Upper lobe of right lung (tissue), 1 donor: ENCODE data around the gene HOGA1. TPM values are rescaled to one million over a fixed set of nuclear protein-coding genes. Genes with fewer than 3 reads are reported as not detected.

Experiments used
- ATAC-seq: fragments of 200-7000 bp; cut with Tn5 transposase; one replicate; pipeline ENCODE4 v1.9.1; 2020; ENCODE audit warnings: mild to moderate bottlenecking, moderate library complexity
- DNase-seq: peaks from one replicate; pipeline ENCODE4 v3.0.0-alpha.2; 2020
- H3K27ac ChIP-seq: fragments of 200-600 bp; one replicate; pipeline ENCODE4 v1.8.0; 2022
- H3K27me3 ChIP-seq: fragments of 200-600 bp; one replicate; pipeline ENCODE4 v1.8.0; 2022; ENCODE audit warnings: mild to moderate bottlenecking
- H3K36me3 ChIP-seq: fragments of 200-600 bp; one replicate; pipeline ENCODE4 v1.8.0; 2022
- H3K4me1 ChIP-seq: fragments of 200-600 bp; one replicate; pipeline ENCODE4 v1.8.0; 2022
- H3K4me3 ChIP-seq: fragments of 200-600 bp; one replicate; pipeline ENCODE4 v1.8.0; 2022; ENCODE audit warnings: mild to moderate bottlenecking
- H3K9me3 ChIP-seq: fragments of 200-600 bp; one replicate; pipeline ENCODE4 v1.8.0; 2022
- CTCF ChIP-seq: fragments of 200-600 bp; IDR thresholded peaks from one replicate; pipeline ENCODE4 v1.8.0; 2022; ENCODE audit warnings: antibody characterized with exemption
- intact Hi-C: fragments of 100-400 bp; cut with DNase I; formaldehyde crosslinking; loops from one replicate; pipeline ENCODE4 v1.11.0; 2022
- total RNA-seq: library from RNA; stranded (reverse); fragmentation: NEBNext Ultra II Directional; extraction: Animal tissue kit (Norgen Biotek cat#: 25700); gene quantifications from one replicate; pipeline ENCODE4 v1.2.1, GENCODE V29; 2021
- donor health status: DM: no; HTN: yes; CAD: no; lungs with severe emphysema.

HOGA1 gene
- total RNA-seq, 1 donor from 2014 or later: 2.3 TPM

GRCh38 chr10:97651773-97652172 is 67.6 kb downstream of the HOGA1 start:
- no peak for TF ChIP-seq CTCF
- no peak overlapping the region for H3K4me3 ChIP-seq
- H3K4me1 ChIP-seq: peaks cover 27% of the 10 kb centered on the region
- intact Hi-C loops: no loop called here
- DNase-seq (no peak), ATAC-seq (no peak)
- H3K36me3 ChIP-seq: peaks cover 48% of the 10 kb centered on the region
- no peak overlapping the region for H3K27ac ChIP-seq
- no peaks in the 10 kb centered on the region for H3K27me3 ChIP-seq
- no peaks in the 10 kb centered on the region for H3K9me3 ChIP-seq

DNA sequence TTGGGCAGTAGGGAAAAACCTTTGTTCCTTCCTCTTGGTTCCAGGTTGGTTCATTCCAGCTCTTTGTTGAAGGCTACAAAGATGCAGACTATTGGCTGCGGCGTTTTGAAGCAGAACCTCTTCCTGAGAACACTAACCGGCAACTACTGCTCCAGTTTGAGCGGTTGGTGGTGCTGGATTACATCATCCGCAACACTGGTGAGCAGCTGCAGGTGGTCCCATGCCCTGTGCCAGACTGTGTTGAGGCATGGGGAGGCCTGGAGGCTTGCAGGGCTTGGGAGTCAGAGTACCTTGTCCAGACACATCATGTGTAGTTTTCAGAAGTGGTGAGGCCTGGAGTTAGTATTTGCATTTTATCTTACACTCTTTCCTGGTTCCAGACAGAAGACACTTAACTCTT is 72.6 kb downstream of the HOGA1 start:
- Histone ChIP-seq H3K27ac (no peak overlapping the region), H3K36me3 (peaks cover 67% of the 10 kb centered on the region), H3K9me3 (no peaks in the 10 kb centered on the region), H3K4me3 (no peak overlapping the region), H3K4me1 (no peaks in the 10 kb centered on the region), H3K27me3 (no peaks in the 10 kb centered on the region)
- DNase-seq: no peak
- intact Hi-C loops: no loop called here
- no peak for ATAC-seq
- no peak for TF ChIP-seq CTCF

- no peaks in the 10 kb centered on the region for H3K4me1 ChIP-seq
- peaks cover 73% of the 10 kb centered on the region for H3K36me3 ChIP-seq
- ATAC-seq: no peak
- intact Hi-C loops: no loop called here
- no peaks in the 10 kb centered on the region for H3K9me3 ChIP-seq
- H3K27ac ChIP-seq: no peak overlapping the region
- no peak overlapping the region for H3K4me3 ChIP-seq
- TF ChIP-seq CTCF: no peak
- no peaks in the 10 kb centered on the region for H3K27me3 ChIP-seq
- DNase-seq: no peak
Measured at GRCh38 chr10:97659589-97659988, 75.4 kb downstream of the HOGA1 start.

Other genes starting within 250 kb of the HOGA1 start
- 20.4 TPM for gene FRAT2, start 249.7 kb upstream of the HOGA1 start, total RNA-seq
- 23.7 TPM for gene RRP12, start 183.0 kb upstream of the HOGA1 start, total RNA-seq
- gene PGAM1, start 158.2 kb upstream of the HOGA1 start, total RNA-seq: 139 TPM
- 27.0 TPM for gene EXOSC1, start 138.4 kb upstream of the HOGA1 start, total RNA-seq
- gene ZDHHC16, start 138.2 kb upstream of the HOGA1 start, total RNA-seq: 63.2 TPM
- gene MMS19, start 86.0 kb upstream of the HOGA1 start, total RNA-seq: 70.7 TPM
- gene UBTD1, start 85.5 kb upstream of the HOGA1 start, total RNA-seq: 37.5 TPM
- 0.98 TPM for gene ANKRD2, start 11.6 kb upstream of the HOGA1 start, total RNA-seq
- not detected for gene C10orf62, start 5.3 kb downstream of the HOGA1 start, total RNA-seq
- gene MORN4, start 49.1 kb downstream of the HOGA1 start, total RNA-seq: 3.8 TPM
- 28.3 TPM for gene PI4K2A, start 56.3 kb downstream of the HOGA1 start, total RNA-seq
- gene AVPI1, start 102.9 kb downstream of the HOGA1 start, total RNA-seq: 20.5 TPM
- gene MARVELD1, start 129.3 kb downstream of the HOGA1 start, total RNA-seq: 43.8 TPM
- 29.4 TPM for gene ZFYVE27, start 152.7 kb downstream of the HOGA1 start, total RNA-seq
- gene SFRP5, start 187.6 kb downstream of the HOGA1 start, total RNA-seq: 3.0 TPM